ENCODE measurements around the gene SUMO2. TPM values are rescaled to one million over a fixed set of nuclear protein-coding genes. Genes with fewer than 3 reads are reported as not detected.

Gene SUMO2
- total and polyA plus RNA-seq, 10 of the 15 experiments (the other 5 are each of a cell fraction or from before 2014, with no cell fraction given): 163 to 803 (median 555) TPM

GRCh38 chr17:75116737-75117136 lies 66.0 kb downstream of the SUMO2 start:
- in situ Hi-C loops (cut with MboI): loop anchor here (5.0 kb wide), 1 partner anchor 296 kb away; no protein-coding TSS in a partner anchor
- no peak overlapping the region for H3K27ac ChIP-seq (ENCODE audit: control insufficient read depth, insufficient read depth)
- H3K36me3 ChIP-seq (ENCODE audit: control insufficient read depth in 2 of 2, insufficient read depth in 2 of 2, low read length in 1 of 2): peaks cover 0 to 14% of the 10 kb centered on the region in 2 experiments; a peak in 1 of 4 replicates
- intact Hi-C loops (cut with micrococcal nuclease; ENCODE audit: unreplicated experiment): no loop called here
- 88% methylated on average over 9 of the region's 9 CpGs for WGBS (ENCODE audit: insufficient coverage, insufficient replicate concordance, low lambda C conversion rate, missing lambda C conversion rate)
- RAD21 ChIA-PET (ENCODE audit: unreplicated experiment): interaction anchor here (1.3 to 2.5 kb wide), 4 partner anchors 10 to 85 kb away, joined by 4 to 9 read pairs (median 6); partner anchors contain the start of gene NT5C
- no peaks in the 10 kb centered on the region for H4K20me1 ChIP-seq (ENCODE audit: control insufficient read depth, insufficient read depth)
- H3K4me2 ChIP-seq (ENCODE audit: control insufficient read depth, insufficient read depth): no peak overlapping the region
- no peaks in the 10 kb centered on the region; the same call in 2 of the 3 replicates for H3K9me3 ChIP-seq (replicated peaks; ENCODE audit: control insufficient read depth, insufficient read depth, low read length)
- peaks cover 8% of the 10 kb centered on the region for H3K79me2 ChIP-seq (ENCODE audit: control insufficient read depth, insufficient read depth, low read length)
- H3K4me1 ChIP-seq (ENCODE audit: control insufficient read depth, insufficient read depth, low read length): peaks cover 44% of the 10 kb centered on the region
- no peak overlapping the region for H2AFZ ChIP-seq (ENCODE audit: control insufficient read depth, low read depth, low read length)
- CTCF ChIA-PET: interaction anchor here (0.6 to 9.3 kb wide), 11 partner anchors 11 to 306 kb away, joined by 3 to 293 read pairs (median 9); partner anchors contain the start of genes NT5C and NUP85
- POLR2A ChIA-PET: interaction anchor here (0.6 to 5.0 kb wide), 4 partner anchors 10 to 55 kb away, joined by 3 to 53 read pairs (median 6); partner anchors contain the start of gene NT5C
- FAIRE-seq (no peak), ATAC-seq (no peak), DNase-seq (ENCODE audit: low read depth, low spot score) (no peak)
- SMC1A ChIA-PET (ENCODE audit: uncharacterized antibody, unreplicated experiment): interaction anchor here (1.2 to 8.1 kb wide), 10 partner anchors 15 to 155 kb away, joined by 3 to 134 read pairs (median 5); partner anchors contain the start of gene NT5C
- H3K9ac ChIP-seq (ENCODE audit: control insufficient read depth, insufficient read depth, low read length): no peak overlapping the region
- H3K27me3 ChIP-seq (replicated peaks in 1 of 2; ENCODE audit: control insufficient read depth in 2 of 2, insufficient read depth in 2 of 2, low read length in 1 of 2): no peaks in the 10 kb centered on the region
- no TSS peak for BruUV-seq (replicated peaks)
- H3K4me3 ChIP-seq: no peak overlapping the region
- TF ChIP-seq RUNX3 (IDR thresholded peaks at IDR 0.05; ENCODE audit: low read length) (no peak), LARP7 (IDR thresholded peaks at IDR 0.05) (no peak), PRDM15 (CRISPR knock-in tag; IDR thresholded peaks at IDR 0.05) (no peak), ZNF384 (IDR thresholded peaks at IDR 0.05; ENCODE audit: borderline replicate concordance, low read depth, low read length) (no peak), ATF3 (IDR thresholded peaks at IDR 0.05; ENCODE audit: borderline replicate concordance, extremely low read depth, low read depth, low read length) (no peak), TBL1XR1 (IDR thresholded peaks at IDR 0.05; ENCODE audit: low read depth, low read length) (no peak), BACH1 (IDR thresholded peaks at IDR 0.05; ENCODE audit: borderline replicate concordance) (no peak), MYC (IDR thresholded peaks at IDR 0.05; ENCODE audit: insufficient read depth, insufficient read length, insufficient replicate concordance, low read length, severe bottlenecking) (no peak), CEBPZ (IDR thresholded peaks at IDR 0.05; ENCODE audit: low read depth, low read length) (no peak), BMI1 (IDR thresholded peaks at IDR 0.05; ENCODE audit: borderline replicate concordance) (no peak), PAX5 (IDR thresholded peaks at IDR 0.05; ENCODE audit: borderline replicate concordance, low read depth, low read length) (no peak), ZNF24 (IDR thresholded peaks at IDR 0.05) (no peak), SIN3A (IDR thresholded peaks at IDR 0.05; ENCODE audit: low read depth, low read length) (no peak), ZNF207 (IDR thresholded peaks at IDR 0.05; ENCODE audit: borderline replicate concordance) (no peak), SREBF2 (IDR thresholded peaks at IDR 0.05; ENCODE audit: low read length) (no peak), NFXL1 (IDR thresholded peaks at IDR 0.05; ENCODE audit: borderline replicate concordance) (no peak), JUND (IDR thresholded peaks at IDR 0.05; ENCODE audit: low read depth, low read length) (no peak), FOXM1 (IDR thresholded peaks at IDR 0.05; ENCODE audit: low read depth, low read length) (no peak)
